Heart left ventricle (tissue), 13 donors: ENCODE results near the gene SYNPO2L.

Source experiments
- CTCF ChIP-seq, 12 donors: fragments of 200-600 bp; sonication (generic) in 4 of 12; IDR thresholded peaks; one replicate each; pipeline versions ENCODE4 v1.5.0 to v1.8.0; 2018 to 2022; ENCODE audit warnings: antibody characterized with exemption in 12 of 12, mild to moderate bottlenecking in 5 of 12
- POLR2A ChIP-seq, 2 donors: fragments of 450-650 bp; IDR thresholded peaks; one replicate each; pipeline ENCODE4 v1.6.1; 2017; ENCODE audit warnings: antibody characterized with exemption in 2 of 2, mild to moderate bottlenecking in 2 of 2, moderate library complexity in 2 of 2
- donor health status: ischemic (EF 13 %, LVEDD 7.1; RV severe dilation, severe dysfunction).
- donor health status: DM: no; HTN: yes; CAD: no.
- donor health status: DM: no; HTN: no; CAD: no.
- donor health status: ischemic (EF 25% LVEDD 6.9; RV normal size, moderate dysfunction).
- donor health status: ischemic (EF 25% LVEDD 5.7; RV mildly dilated, moderate dysfunction).
- donor health status: ischemic (EF 35%, LVEDD 5.7; RV mildly dilated, moderate dysfunction).
- donor health status: nonischemic (EF 11% LVEDD 7.7; RV severe dilation, severe dysfunction).
- donor health status: DM: yes; HTN: yes; CAD: no.
- donor health status: PGD.
- donor health status: ischemic (EF 29% LVEDD 5.4; RV normal size, mild dysfunction).
- donor health status: nonischemic (EF 23%, LVEDD 6.1; RV moderate dilation, normal function).

GRCh38 chr10:73614720-73615119 lies 41.1 kb downstream of the SYNPO2L start:
- TF ChIP-seq POLR2A (IDR thresholded peaks at IDR 0.05) (no peak), CTCF (IDR thresholded peaks at IDR 0.05) (no peak)
